HG02970 (cell line): ENCODE measurements around the gene LRTM2.

ENCODE experiments used
- ATAC-seq: cut with Tn5 transposase; IDR thresholded peaks from one replicate; pipeline ENCODE4 v1.9.1; 2021; ENCODE audit warnings: mild to moderate bottlenecking, moderate library complexity, moderate number of reproducible peaks; ENCODE audit not compliant: unreplicated experiment, low FRiP score

Gene LRTM2

DNA sequence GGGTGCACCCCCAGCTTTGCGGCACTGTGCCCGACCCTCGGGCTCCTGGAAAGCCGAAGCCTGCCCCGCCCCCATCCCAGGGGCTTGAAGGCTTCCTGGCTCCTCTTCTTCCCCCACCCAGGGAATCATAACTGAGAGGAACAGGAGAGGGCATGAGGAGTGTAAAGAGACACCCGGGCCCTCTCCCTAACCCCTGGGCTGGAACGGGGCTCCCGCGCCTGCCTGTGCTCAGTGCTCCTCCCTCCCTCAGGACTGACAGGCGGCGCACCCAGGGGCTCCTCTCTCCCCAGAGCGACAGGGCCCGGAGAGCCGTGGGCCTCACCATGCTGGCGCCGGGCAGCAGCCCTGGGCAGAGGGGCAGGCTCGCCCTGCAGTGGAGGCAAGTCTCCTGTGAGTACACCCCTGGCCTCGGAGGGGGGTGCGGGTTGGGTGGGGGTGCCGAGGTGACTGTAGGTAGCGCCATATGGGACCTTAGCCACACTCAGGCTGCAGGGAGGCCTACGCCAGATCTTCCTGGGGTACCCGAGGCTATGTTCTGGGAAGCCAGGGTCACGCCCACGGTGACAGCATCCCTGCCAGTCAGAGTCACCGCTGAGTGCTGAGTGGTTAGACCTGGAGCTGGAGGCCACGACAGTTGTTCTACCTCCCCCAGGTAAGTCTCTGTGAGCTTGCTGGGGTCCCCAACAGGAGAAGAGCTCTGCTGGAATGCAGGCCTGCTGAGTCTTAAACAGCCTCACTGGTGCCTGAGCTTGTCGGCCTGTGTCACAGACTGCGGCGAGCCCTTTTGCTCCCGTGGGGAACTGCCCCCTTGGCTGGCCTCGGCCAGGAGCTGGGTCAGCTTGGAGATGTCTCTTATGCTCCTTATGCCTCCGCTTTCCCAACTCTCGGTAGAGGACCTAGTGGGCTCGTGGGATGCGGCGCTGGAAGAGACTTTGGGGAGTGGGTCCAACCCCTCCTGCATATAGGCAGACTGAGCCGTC is 7.8 kb downstream of the LRTM2 start:
- ATAC-seq: no peak

DNA sequence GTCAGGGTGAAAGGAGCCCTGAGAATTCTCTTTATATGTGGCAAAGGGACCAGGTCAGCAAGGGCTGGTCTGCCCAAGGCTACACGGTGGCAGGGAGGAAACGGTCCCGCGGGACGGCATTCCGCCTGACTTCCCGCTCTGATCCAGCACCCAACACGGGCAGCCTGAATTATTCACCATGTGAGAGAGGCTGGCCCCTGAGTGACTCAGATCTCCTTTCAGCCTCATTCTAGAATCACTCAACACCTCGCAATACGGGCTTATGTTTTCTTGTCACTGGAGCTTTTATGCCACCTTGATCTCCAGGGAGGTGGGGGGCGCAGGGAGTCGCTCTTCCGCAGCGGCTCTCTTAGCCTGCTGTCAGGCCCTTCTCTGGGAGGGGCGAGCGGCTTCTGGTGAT is 8.5 kb downstream of the LRTM2 start:
- no peak for ATAC-seq

DNA sequence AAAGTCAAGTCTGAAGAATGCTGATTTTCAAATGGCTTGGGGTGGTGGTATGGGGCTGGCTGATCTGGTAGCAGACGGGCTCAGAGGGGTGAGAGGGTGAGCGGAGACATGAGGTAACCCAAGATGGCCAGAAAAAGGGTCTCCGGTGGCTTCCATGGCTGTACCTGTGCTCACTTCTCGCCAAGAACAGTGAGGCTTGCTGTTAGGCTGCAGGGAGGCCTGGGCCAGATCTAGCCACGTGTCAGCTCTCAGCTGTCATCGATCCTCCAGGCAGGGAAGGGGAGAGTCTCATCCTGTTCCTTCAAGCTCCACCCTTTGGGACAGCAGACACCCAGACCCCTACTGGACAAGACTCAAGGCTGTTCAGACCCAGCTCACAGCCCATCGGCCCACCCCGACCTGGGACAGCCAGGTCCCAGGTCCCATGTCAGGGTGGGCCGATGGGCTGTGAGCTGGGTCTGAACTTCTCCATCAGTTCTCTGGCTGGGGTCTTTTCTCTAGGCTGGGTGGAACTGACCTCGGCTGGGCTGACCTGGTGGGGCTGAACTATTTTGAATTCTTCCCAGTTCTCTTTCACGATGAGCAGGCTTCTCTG is 9.0 kb downstream of the LRTM2 start:
- ATAC-seq: no peak

GRCh38 chr12:1830401-1830845 is 10.1 kb downstream of the LRTM2 start:
- no peak for ATAC-seq

GRCh38 chr12:1830981-1831963 is 10.9 kb downstream of the LRTM2 start:
- ATAC-seq: no peak

DNA sequence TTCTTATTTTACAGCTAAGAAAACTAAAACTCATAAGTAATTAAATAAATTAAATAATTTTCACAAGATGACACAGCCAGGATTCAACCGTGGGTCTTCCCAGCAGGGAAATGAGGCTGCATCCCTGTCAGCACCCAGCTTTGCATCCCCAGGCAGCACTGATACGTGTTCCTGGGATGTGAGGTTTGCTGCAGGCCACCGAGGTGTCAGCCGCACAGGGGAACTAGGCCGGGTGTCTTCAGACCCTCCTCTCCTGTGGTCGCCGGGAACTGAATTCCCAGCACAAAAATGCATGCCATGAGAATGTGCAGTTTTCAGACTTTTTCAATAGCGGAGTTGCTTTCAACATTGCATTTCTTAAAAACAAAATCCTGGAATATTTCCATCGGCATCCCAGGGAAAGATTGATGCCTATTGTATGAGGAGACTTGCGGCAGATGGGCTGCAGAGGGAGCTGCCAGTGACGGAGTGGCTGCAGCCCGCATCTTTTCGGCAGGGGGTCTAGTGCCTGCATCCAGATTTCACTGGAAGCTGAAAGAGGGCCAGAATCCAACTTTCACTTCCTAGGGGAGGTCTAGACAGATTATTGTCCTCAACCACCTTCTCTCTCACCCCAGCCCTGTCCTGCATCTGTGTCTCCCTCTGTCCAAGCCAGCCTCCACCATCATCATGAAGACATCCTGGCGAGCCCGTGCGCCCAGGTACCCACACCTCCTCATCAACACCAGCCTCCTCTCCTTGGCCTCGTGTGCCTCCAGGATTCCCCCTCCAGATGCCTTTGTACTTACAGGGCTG is 12.6 kb downstream of the LRTM2 start:
- no peak for ATAC-seq

DNA sequence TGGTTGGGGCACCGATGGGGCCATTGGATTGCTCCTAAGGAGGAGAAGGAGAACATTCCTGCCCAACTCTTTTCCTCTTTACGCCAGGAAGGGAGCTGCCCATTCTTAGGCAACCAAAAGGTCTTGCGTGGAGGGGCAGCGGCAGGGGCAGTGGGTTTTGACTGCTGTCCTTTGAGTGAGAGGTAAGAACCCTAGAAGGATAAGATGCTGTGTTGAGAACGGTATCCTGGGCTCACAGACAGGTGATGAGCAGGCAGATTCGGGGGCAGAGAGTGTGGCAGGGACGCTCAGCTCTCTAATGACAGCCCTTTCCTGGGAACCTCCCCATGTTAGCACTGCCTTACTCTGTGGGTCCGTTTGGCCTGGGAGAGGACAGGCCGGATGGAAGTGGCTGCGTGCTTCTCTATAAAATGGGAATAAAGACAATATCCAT is 13.2 kb downstream of the LRTM2 start:
- no peak for ATAC-seq

GRCh38 chr12:1834186-1834925 is 14.0 kb downstream of the LRTM2 start:
- ATAC-seq: no peak

GRCh38 chr12:1835211-1836131 is 15.1 kb downstream of the LRTM2 start:
- ATAC-seq: no peak

- no peak for ATAC-seq
Measured at GRCh38 chr12:1836241-1836803, 16.0 kb downstream of the LRTM2 start.

DNA sequence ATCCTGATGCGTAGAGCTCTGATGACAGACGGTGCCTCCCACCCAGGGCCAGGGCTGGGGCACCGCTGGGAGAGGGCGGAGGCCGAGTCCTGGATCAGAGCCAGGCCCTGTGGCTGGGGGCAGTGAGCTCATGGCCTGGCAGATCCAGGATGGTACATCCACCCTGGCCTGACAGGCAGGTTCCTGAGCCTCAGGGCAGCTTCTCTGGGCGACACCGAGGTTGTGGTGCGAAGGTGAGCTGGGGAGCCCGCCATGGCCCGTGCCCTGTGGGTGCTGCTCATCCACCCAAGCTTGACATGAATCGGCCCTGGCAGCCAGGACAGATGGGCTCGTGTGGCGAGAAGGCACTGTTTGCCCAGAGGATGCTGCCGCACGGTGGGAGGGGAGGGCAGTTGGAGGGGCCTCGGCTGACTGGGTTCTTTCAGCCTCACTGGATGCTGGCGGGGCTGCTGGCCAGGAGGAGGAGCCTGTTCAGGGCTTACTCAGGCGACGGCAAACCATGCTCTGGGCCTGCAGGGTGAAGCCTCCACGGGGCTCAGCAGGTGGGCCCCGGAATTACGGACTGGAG is 16.6 kb downstream of the LRTM2 start:
- ATAC-seq: no peak

DNA sequence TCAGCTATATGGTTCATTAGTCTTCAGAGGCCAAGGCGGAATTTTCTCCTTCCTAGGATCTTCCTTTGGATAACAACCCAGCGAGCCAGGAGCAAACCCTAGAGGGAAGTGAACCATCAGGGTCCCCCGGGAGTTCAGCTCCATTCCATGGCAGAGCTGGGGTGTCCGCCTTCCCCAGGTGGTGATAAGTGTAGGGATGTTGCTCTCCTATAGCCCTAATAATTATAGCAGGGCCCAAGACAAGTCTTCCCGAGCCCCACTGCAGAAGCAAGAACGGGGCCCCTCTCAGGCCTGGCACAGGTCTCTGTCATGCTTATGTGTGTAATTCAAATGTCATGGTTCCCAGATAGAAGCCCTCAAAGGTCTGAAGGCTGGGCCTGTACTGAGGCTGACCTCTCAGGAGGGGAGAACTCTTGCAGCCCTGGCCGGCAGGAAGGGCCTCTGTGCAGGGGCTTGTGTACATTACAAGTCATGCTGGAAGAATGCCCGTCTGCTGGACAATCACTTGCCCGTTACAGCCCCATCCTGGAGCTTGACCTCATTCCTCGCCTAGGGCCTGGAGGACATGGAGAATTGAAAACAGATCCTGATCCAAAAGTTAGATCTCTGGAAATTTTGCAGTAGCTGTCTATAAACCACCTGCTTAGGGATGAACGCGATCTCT is 17.3 kb downstream of the LRTM2 start:
- ATAC-seq: no peak

- ATAC-seq: no peak
Measured at GRCh38 chr12:1838205-1838993, 18.0 kb downstream of the LRTM2 start.

GRCh38 chr12:1838994-1839365 is 18.6 kb downstream of the LRTM2 start:
- ATAC-seq: no peak

GRCh38 chr12:1839464-1839863 is 19.1 kb downstream of the LRTM2 start:
- ATAC-seq: no peak
